CD14-positive monocyte (primary cell): Measurements from ENCODE around the gene HSPA12B. TPM values are rescaled to one million over a fixed set of nuclear protein-coding genes. Genes with fewer than 3 reads are reported as not detected.

Experiments used
- DNase-seq, 3 donors: peaks; one replicate each; pipeline ENCODE4 v3.0.0-alpha.2; 2011 to 2022
- H2AFZ ChIP-seq: 2 replicates; pipeline ENCODE4 v1.6.0; 2012; ENCODE audit warnings: mild to moderate bottlenecking, low read depth, low read length, inconsistent platforms; ENCODE audit not compliant: insufficient read depth, poor library complexity, severe bottlenecking
- H3K27ac ChIP-seq, 2 donors: 1 replicate in 1 of 2; 2 replicates in 1 of 2; pipeline ENCODE4 v1.5.1; 2012 to 2013; ENCODE audit warnings: low read length in 2 of 2, control low read depth in 1 of 2, inconsistent platforms in 1 of 2, low read depth in 1 of 2, mild to moderate bottlenecking in 1 of 2
- H3K27me3 ChIP-seq, 2 donors: one replicate each; pipeline versions ENCODE4 v1.6.0 to v1.6.1; 2011 to 2013; ENCODE audit warnings: low read length in 2 of 2; ENCODE audit not compliant: control insufficient read depth in 2 of 2, insufficient read depth in 2 of 2
- H3K36me3 ChIP-seq, 2 donors: replicated peaks in 1 of 2; 1 replicate in 1 of 2; 2 replicates in 1 of 2; pipeline versions ENCODE4 v1.5.1 to v1.6.1; 2012 to 2013; ENCODE audit warnings: low read length in 2 of 2, control low read depth in 1 of 2, inconsistent platforms in 1 of 2, mild to moderate bottlenecking in 1 of 2; ENCODE audit not compliant: insufficient read depth in 2 of 2, control insufficient read depth in 1 of 2
- H3K4me1 ChIP-seq, 2 donors: 1 replicate in 1 of 2; 2 replicates in 1 of 2; pipeline versions ENCODE4 v1.5.1 to v1.6.1; 2012 to 2013; ENCODE audit warnings: low read length in 2 of 2, control low read depth in 1 of 2, inconsistent platforms in 1 of 2, mild to moderate bottlenecking in 1 of 2, moderate library complexity in 1 of 2; ENCODE audit not compliant: insufficient read depth in 2 of 2, control insufficient read depth in 1 of 2
- H3K4me2 ChIP-seq: replicated peaks from 2 replicates; pipeline ENCODE3; 2012; ENCODE audit warnings: low read length, moderate library complexity, mild to moderate bottlenecking; ENCODE audit not compliant: poor library complexity, severe bottlenecking; ENCODE audit errors: extremely low read depth
- H3K4me3 ChIP-seq, 3 experiments: fragments of 200-600 bp in 1 of 3; sonication (generic) in 1 of 3; replicated peaks in 1 of 3; 1 replicate in 2 of 3; 2 replicates in 1 of 3; pipeline ENCODE4 v1.5.1; 2011 to 2013; ENCODE audit warnings: low read length in 3 of 3, mild to moderate bottlenecking in 3 of 3, control low read depth in 2 of 3, low read depth in 2 of 3, inconsistent platforms in 1 of 3, moderate library complexity in 1 of 3
- H3K79me2 ChIP-seq: 2 replicates; pipeline ENCODE4 v1.6.0; 2012; ENCODE audit warnings: mild to moderate bottlenecking, control low read depth, inconsistent platforms, low read length, moderate library complexity; ENCODE audit not compliant: insufficient read depth
- H3K9ac ChIP-seq: 2 replicates; pipeline ENCODE4 v1.6.0; 2017; ENCODE audit warnings: low read length, mild to moderate bottlenecking; ENCODE audit not compliant: insufficient read depth, poor library complexity, severe bottlenecking
- H3K9me3 ChIP-seq, 2 donors: replicated peaks in 1 of 2; 1 replicate in 1 of 2; 2 replicates in 1 of 2; pipeline versions ENCODE4 v1.5.1 to v1.6.1; 2012 to 2013; ENCODE audit warnings: low read length in 2 of 2, control low read depth in 1 of 2; ENCODE audit not compliant: control insufficient read depth in 1 of 2, insufficient read depth in 1 of 2
- H4K20me1 ChIP-seq: 2 replicates; pipeline ENCODE4 v1.6.0; 2012; ENCODE audit warnings: mild to moderate bottlenecking, low read length, control low read depth, moderate library complexity; ENCODE audit not compliant: insufficient read depth
- H3K27ac Mint-ChIP-seq, 7 donors: one replicate each; pipeline ENCODE4 v1.8.0; 2020; ENCODE audit warnings: mild to moderate bottlenecking in 7 of 7, mixed read lengths in 7 of 7, moderate library complexity in 6 of 7, inconsistent platforms in 2 of 7
- H3K27me3 Mint-ChIP-seq, 3 donors: one replicate each; pipeline ENCODE4 v1.8.0; 2021 to 2022; ENCODE audit warnings: low read depth in 3 of 3, mild to moderate bottlenecking in 3 of 3, mixed read lengths in 3 of 3, moderate library complexity in 3 of 3, inconsistent platforms in 1 of 3
- H3K36me3 Mint-ChIP-seq, 2 donors: one replicate each; pipeline ENCODE4 v1.8.0; 2020; ENCODE audit warnings: mixed read lengths in 2 of 2, inconsistent platforms in 1 of 2, mild to moderate bottlenecking in 1 of 2
- H3K4me1 Mint-ChIP-seq: one replicate; pipeline ENCODE4 v1.8.0; 2020; ENCODE audit warnings: mild to moderate bottlenecking, mixed read lengths
- H3K4me3 Mint-ChIP-seq, 2 donors: one replicate each; pipeline ENCODE4 v1.8.0; 2020; ENCODE audit warnings: mild to moderate bottlenecking in 2 of 2, mixed read lengths in 2 of 2, moderate library complexity in 1 of 2
- H3K9me3 Mint-ChIP-seq, 7 donors: one replicate each; pipeline ENCODE4 v1.8.0; 2020 to 2022; ENCODE audit warnings: mixed read lengths in 7 of 7, mild to moderate bottlenecking in 6 of 7, moderate library complexity in 6 of 7, inconsistent platforms in 2 of 7
- CTCF ChIP-seq: fragments of 200-600 bp; IDR thresholded peaks from one replicate; pipeline ENCODE4 v1.8.0; 2022; ENCODE audit warnings: antibody characterized with exemption, mild to moderate bottlenecking
- WGBS: methylation state at CpG from one replicate; pipeline ENCODE4 v1.1.5; 2013; ENCODE audit warnings: missing lambda C conversion rate; ENCODE audit not compliant: insufficient coverage; 5-methylcytosine and 5-hydroxymethylcytosine counted together
- intact Hi-C, 2 donors: fragments of 100-400 bp; cut with micrococcal nuclease; formaldehyde crosslinking; loops; one replicate each; pipeline versions ENCODE4 v1.15.0 to v1.15.1; 2023
- polyA plus RNA-seq, 3 donors: library from polyadenylated mRNA; depleted of rRNA in 1 of 3; unstranded in 2 of 3; stranded (reverse) in 1 of 3; fragments of 300-500 nt in 2 of 3; fragments of >200 nt in 1 of 3; fragmentation: Illumina TruSeq in 2 of 3; gene quantifications; 1 replicate in 2 of 3; 2 replicates in 1 of 3; pipeline ENCODE4 v1.2.3, GENCODE V29; 2012 to 2021

The HSPA12B gene
- polyA plus RNA-seq, 3 donors = not detected

- H3K9me3 Mint-ChIP-seq = no peaks in the 10 kb centered on the region
- Histone ChIP-seq H3K27ac (peak overlapping the region in 1 of 2 donors; percentile 48), H3K4me3 (no peak overlapping the region), H3K4me2 (no peak overlapping the region), H3K27me3 (no peaks in the 10 kb centered on the region), H3K4me1 (peaks cover 24 to 50% of the 10 kb centered on the region in 2 donors), H4K20me1 (peaks cover 45% of the 10 kb centered on the region), H3K36me3 (peaks cover 44 to 68% of the 10 kb centered on the region in 2 donors), H3K79me2 (peaks cover 37% of the 10 kb centered on the region), H3K9me3 (no peaks in the 10 kb centered on the region), H3K9ac (no peak overlapping the region), H2AFZ (no peak overlapping the region)
- DNase-seq = no peak
- H3K4me3 Mint-ChIP-seq = no peak overlapping the region
- intact Hi-C loops = no loop called here
- H3K27me3 Mint-ChIP-seq = peaks cover 0 to 4% (median 0%) of the 10 kb centered on the region in 3 donors
- peaks cover 40% of the 10 kb centered on the region for H3K4me1 Mint-ChIP-seq
- peaks cover 54 to 69% of the 10 kb centered on the region in 2 donors for H3K36me3 Mint-ChIP-seq
- TF ChIP-seq CTCF = no peak
- H3K27ac Mint-ChIP-seq = peak overlapping the region in 3 of 7 donors; percentile 32 to 75 (median 50)
- WGBS = 97% methylated on average over 16 of the region's 16 CpGs
These were observed 21.8 kb downstream of the HSPA12B start for GRCh38 chr20:3754276-3754630.

- intact Hi-C loops = no loop called here
- no peak overlapping the region for H3K9ac ChIP-seq
- H3K36me3 Mint-ChIP-seq = peaks cover 60 to 78% of the 10 kb centered on the region in 2 donors
- DNase-seq = no peak
- 100% methylated on average over 1 of the region's 7 CpGs for WGBS
- no peak overlapping the region for H2AFZ ChIP-seq
- H3K27me3 Mint-ChIP-seq = peaks cover 0 to 6% (median 0%) of the 10 kb centered on the region in 3 donors
- no peaks in the 10 kb centered on the region for H3K9me3 Mint-ChIP-seq
- H3K4me3 ChIP-seq = no peak overlapping the region
- peaks cover 24 to 45% of the 10 kb centered on the region in 2 donors for H3K4me1 ChIP-seq
- peaks cover 47% of the 10 kb centered on the region for H3K79me2 ChIP-seq
- H3K36me3 ChIP-seq = peaks cover 52 to 78% of the 10 kb centered on the region in 2 donors
- TF ChIP-seq CTCF = no peak
- H3K27me3 ChIP-seq = no peaks in the 10 kb centered on the region
- peak overlapping the region in 4 of 7 donors; percentile 8 to 72 (median 53) for H3K27ac Mint-ChIP-seq
- H4K20me1 ChIP-seq = peaks cover 55% of the 10 kb centered on the region
- H3K9me3 ChIP-seq = no peaks in the 10 kb centered on the region
- H3K27ac ChIP-seq = peak overlapping the region; percentile 3 to 48
- peaks cover 46% of the 10 kb centered on the region for H3K4me1 Mint-ChIP-seq
- H3K4me3 Mint-ChIP-seq = no peak overlapping the region
- no peak overlapping the region for H3K4me2 ChIP-seq
These were observed 22.8 kb downstream of the HSPA12B start for GRCh38 chr20:3755269-3755668.
